Measurements from ENCODE around the gene MED27. TPM values are rescaled to one million over a fixed set of nuclear protein-coding genes. Genes with fewer than 3 reads are reported as not detected.

The MED27 gene
- total RNA-seq, 1 donor from 2014 or later: 10.5 TPM

DNA sequence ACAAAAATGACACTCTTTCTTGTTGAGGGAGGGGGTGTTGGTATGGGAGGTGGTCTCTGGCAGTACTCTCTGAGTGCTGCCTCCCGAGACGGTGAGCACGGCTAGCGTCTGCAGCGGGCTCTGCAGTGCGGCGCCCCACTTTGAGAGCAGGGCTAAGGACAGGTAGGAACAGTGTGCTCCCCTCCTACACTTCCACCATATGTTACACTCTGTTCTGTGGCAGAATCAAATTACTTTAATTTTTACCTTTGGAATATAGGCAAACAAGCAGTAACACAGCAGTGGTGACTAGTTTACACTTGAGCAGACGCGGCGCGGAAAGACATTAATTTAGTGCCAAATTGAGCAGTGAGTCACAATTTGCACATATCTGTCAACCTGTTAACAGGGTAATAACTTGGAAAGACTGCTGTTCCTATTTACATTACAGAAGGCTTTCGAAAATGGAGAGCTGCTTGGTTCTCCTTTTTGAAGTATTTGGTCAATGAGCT is 136.3 kb downstream of the MED27 start:
- no peaks in the 10 kb centered on the region for H3K27me3 ChIP-seq (ENCODE audit: control insufficient read depth, insufficient read depth, low read length)
- no peak overlapping the region for H3K4me3 ChIP-seq (ENCODE audit: low read depth, low read length)
- FAIRE-seq (no peak), DNase-seq (ENCODE audit: low read depth) (peak; percentile 90)
- TF ChIP-seq, protein P1, sequence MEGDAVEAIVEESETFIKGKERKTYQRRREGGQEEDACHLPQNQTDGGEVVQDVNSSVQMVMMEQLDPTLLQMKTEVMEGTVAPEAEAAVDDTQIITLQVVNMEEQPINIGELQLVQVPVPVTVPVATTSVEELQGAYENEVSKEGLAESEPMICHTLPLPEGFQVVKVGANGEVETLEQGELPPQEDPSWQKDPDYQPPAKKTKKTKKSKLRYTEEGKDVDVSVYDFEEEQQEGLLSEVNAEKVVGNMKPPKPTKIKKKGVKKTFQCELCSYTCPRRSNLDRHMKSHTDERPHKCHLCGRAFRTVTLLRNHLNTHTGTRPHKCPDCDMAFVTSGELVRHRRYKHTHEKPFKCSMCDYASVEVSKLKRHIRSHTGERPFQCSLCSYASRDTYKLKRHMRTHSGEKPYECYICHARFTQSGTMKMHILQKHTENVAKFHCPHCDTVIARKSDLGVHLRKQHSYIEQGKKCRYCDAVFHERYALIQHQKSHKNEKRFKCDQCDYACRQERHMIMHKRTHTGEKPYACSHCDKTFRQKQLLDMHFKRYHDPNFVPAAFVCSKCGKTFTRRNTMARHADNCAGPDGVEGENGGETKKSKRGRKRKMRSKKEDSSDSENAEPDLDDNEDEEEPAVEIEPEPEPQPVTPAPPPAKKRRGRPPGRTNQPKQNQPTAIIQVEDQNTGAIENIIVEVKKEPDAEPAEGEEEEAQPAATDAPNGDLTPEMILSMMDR (IDR thresholded peaks at IDR 0.05; ENCODE audit: insufficient read depth, low read length, severe bottlenecking): no peak
- no peaks in the 10 kb centered on the region for H3K36me3 ChIP-seq (ENCODE audit: control insufficient read depth, insufficient read depth, low read length)

DNA sequence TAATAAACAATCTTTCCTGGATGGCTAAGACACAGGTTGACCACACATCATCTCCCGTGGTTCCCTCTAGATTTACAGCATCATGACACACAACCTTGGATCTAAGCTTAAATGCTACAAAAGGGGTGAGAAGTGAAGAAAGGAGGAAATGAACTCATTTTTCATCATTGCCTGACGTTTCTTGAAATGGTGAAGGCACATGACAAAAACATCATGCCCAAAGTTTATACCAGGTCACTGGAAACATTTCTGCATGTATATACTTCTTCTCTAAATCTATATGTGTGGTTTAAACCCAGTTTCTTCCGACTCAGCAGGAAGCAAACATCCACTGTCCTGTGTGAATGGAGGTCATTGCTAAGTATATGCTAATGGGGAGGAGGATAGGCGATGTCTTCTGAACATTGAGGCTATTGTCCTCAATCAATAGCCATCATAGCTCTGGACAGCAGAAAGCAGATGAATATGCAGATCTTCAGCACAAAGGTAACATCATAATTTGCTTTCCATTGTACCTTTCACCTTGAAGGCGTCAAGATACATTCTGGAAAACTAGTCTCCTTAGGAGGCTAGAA is 137.4 kb downstream of the MED27 start:
- TF ChIP-seq, protein P1 (IDR thresholded peaks at IDR 0.05; ENCODE audit: insufficient read depth, low read length, severe bottlenecking): no peak
- no peak for FAIRE-seq

DNA sequence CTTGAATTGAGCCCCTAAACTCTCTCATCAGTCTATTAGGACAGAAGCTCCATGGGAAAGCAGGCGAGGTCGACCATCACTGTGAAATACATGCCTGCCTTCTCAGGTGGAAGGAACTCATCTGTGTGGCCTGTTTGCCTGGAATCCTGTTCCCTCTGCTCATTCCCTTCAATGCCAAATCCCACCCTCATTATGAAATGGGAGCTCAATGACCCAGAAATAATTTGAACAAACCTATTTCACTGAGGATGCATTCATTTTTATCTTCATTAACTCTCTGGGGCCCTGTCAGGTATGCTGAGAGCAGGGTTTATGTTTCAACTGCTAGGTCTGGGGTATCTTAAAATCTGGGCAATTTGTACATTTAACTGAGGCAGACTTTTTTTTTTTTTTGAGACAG is 142.2 kb downstream of the MED27 start:
- no peak for DNase-seq (ENCODE audit: low read depth)
- Histone ChIP-seq H3K27me3 (ENCODE audit: control insufficient read depth, insufficient read depth, low read length) (no peaks in the 10 kb centered on the region), H3K4me3 (ENCODE audit: low read depth, low read length) (no peak overlapping the region), H3K36me3 (ENCODE audit: control insufficient read depth, insufficient read depth, low read length) (no peaks in the 10 kb centered on the region)
- TF ChIP-seq, protein P1 (IDR thresholded peaks at IDR 0.05; ENCODE audit: insufficient read depth, low read length, severe bottlenecking): no peak
- FAIRE-seq: no peak

More for the DNA sequence above, 137.4 kb downstream of the MED27 start:
- peak; percentile 29 for DNase-seq (ENCODE audit: low read depth)
- Histone ChIP-seq H3K36me3 (ENCODE audit: control insufficient read depth, insufficient read depth, low read length) (no peaks in the 10 kb centered on the region), H3K4me3 (ENCODE audit: low read depth, low read length) (no peak overlapping the region), H3K27me3 (ENCODE audit: control insufficient read depth, insufficient read depth, low read length) (no peaks in the 10 kb centered on the region)

DNA sequence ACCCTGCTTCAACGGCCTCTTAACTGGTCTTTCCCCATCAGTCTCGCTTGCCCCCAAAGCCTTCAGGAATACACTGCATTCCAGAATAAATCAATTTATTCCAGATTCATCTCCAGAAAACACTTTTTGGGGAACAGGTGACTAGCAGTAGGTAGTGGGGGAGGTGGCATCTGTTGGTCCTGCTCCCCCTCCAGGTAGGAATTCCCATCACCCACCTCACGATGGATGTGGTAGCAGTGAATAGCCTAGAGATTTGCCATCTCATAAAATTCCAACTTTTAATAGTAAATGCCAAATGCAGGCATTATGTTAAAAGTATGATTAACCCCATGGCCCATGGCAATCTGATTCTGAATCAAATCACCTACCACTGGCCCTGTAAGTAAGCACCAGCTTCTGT is 142.7 kb downstream of the MED27 start:
- FAIRE-seq (no peak), DNase-seq (ENCODE audit: low read depth) (no peak)
- no peak overlapping the region for H3K4me3 ChIP-seq (ENCODE audit: low read depth, low read length)
- H3K27me3 ChIP-seq (ENCODE audit: control insufficient read depth, insufficient read depth, low read length): no peaks in the 10 kb centered on the region
- TF ChIP-seq, protein P1 (IDR thresholded peaks at IDR 0.05; ENCODE audit: insufficient read depth, low read length, severe bottlenecking): no peak
- H3K36me3 ChIP-seq (ENCODE audit: control insufficient read depth, insufficient read depth, low read length): no peaks in the 10 kb centered on the region

DNA sequence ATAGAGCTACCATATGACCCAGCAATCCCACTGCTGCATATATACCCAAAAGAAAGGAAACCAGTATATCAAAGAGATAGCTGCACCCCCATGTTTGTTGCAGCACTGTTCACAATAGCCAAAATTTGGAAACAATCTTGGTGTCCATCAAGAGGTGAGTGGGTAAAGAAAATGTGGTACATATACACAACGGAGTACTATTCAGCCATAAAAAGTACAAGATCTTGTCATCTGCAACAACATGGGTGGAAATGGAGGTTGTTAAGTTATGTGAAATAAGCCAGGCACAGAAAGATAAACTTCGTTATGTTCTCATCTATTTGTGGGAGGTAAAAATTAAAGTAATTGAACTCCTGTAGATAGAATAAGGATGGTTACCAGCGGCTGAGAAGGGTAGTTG is 145.0 kb downstream of the MED27 start:
- TF ChIP-seq, protein P1 (IDR thresholded peaks at IDR 0.05; ENCODE audit: insufficient read depth, low read length, severe bottlenecking): no peak
- Histone ChIP-seq H3K36me3 (ENCODE audit: control insufficient read depth, insufficient read depth, low read length) (no peaks in the 10 kb centered on the region), H3K27me3 (ENCODE audit: control insufficient read depth, insufficient read depth, low read length) (no peaks in the 10 kb centered on the region), H3K4me3 (ENCODE audit: low read depth, low read length) (no peak overlapping the region)
- FAIRE-seq: no peak
- no peak for DNase-seq (ENCODE audit: low read depth)

DNA sequence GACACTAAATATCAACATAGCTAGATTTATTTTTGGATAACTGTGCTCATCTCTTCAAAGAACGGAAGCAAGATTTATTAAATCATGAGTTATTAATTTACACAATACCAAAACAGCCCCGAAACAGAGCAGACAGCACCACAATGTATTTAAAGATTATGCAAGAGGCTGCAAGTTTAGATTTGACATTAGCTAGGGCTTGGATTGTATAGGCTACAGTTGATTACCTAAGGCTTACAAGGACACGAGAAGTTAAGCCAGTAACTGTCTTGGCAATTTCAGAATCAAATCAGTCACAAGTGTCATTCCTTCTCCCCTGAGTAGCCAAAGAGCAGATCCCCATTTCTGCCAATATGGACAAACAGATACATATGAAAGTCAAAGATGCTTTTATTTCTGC is 152.6 kb downstream of the MED27 start:
- Histone ChIP-seq H3K4me3 (ENCODE audit: low read depth, low read length) (no peak overlapping the region), H3K36me3 (ENCODE audit: control insufficient read depth, insufficient read depth, low read length) (no peaks in the 10 kb centered on the region), H3K27me3 (ENCODE audit: control insufficient read depth, insufficient read depth, low read length) (no peaks in the 10 kb centered on the region)
- DNase-seq (ENCODE audit: low read depth) (no peak), FAIRE-seq (no peak)
- TF ChIP-seq, protein P1 (IDR thresholded peaks at IDR 0.05; ENCODE audit: insufficient read depth, low read length, severe bottlenecking): no peak
